ENCODE data around the gene YJU2.

The YJU2 gene

GRCh38 chr19:4260613-4261191 is 13.8 kb downstream of the YJU2 start:
- TF ChIP-seq CTCF (IDR thresholded peaks at IDR 0.05; ENCODE audit: low read depth, low read length, poor library complexity, severe bottlenecking) (no peak), EZH2phosphoT487 (IDR thresholded peaks at IDR 0.05; ENCODE audit: borderline replicate concordance, low read length) (no peak)
- no peaks in the 10 kb centered on the region; the same call in 1 of the 2 replicates for H3F3A ChIP-seq (ENCODE audit: control insufficient read depth, insufficient read depth)
- no peaks in the 10 kb centered on the region for H3K9me2 ChIP-seq (replicated peaks; ENCODE audit: control insufficient read depth, low read length)
- no peaks in the 10 kb centered on the region for H3K27me3 ChIP-seq (ENCODE audit: control insufficient read depth, low read length)
- H3K27ac ChIP-seq (ENCODE audit: low read depth, low read length) = no peak overlapping the region
- H3K4me2 ChIP-seq (ENCODE audit: low read length) = no peak overlapping the region
- peaks cover 49% of the 10 kb centered on the region for H3K36me3 ChIP-seq (ENCODE audit: control insufficient read depth, low read length)
- no peaks in the 10 kb centered on the region for H3K79me2 ChIP-seq (ENCODE audit: control insufficient read depth, low read length)
- H3K4me3 ChIP-seq (ENCODE audit: low read length) = no peak overlapping the region
- H3K9me3 ChIP-seq (ENCODE audit: control insufficient read depth, insufficient read depth, low read length) = no peaks in the 10 kb centered on the region
- no peaks in the 10 kb centered on the region for H3K4me1 ChIP-seq (ENCODE audit: control insufficient read depth, low read length)
- H4K20me1 ChIP-seq (ENCODE audit: control insufficient read depth, insufficient read depth, low read depth, low read length) = no peaks in the 10 kb centered on the region

- TF ChIP-seq EZH2phosphoT487 (IDR thresholded peaks at IDR 0.05; ENCODE audit: borderline replicate concordance, low read length) (no peak), CTCF (IDR thresholded peaks at IDR 0.05; ENCODE audit: low read depth, low read length, poor library complexity, severe bottlenecking) (no peak)
- Histone ChIP-seq H3K4me3 (ENCODE audit: low read length) (no peak overlapping the region), H3F3A (ENCODE audit: control insufficient read depth, insufficient read depth) (no peaks in the 10 kb centered on the region; the same call in 1 of the 2 replicates), H4K20me1 (ENCODE audit: control insufficient read depth, insufficient read depth, low read depth, low read length) (no peaks in the 10 kb centered on the region), H3K36me3 (ENCODE audit: control insufficient read depth, low read length) (peaks cover 49% of the 10 kb centered on the region), H3K27ac (ENCODE audit: low read depth, low read length) (no peak overlapping the region), H3K27me3 (ENCODE audit: control insufficient read depth, low read length) (no peaks in the 10 kb centered on the region), H3K9me3 (ENCODE audit: control insufficient read depth, insufficient read depth, low read length) (no peaks in the 10 kb centered on the region), H3K4me1 (ENCODE audit: control insufficient read depth, low read length) (no peaks in the 10 kb centered on the region), H3K79me2 (ENCODE audit: control insufficient read depth, low read length) (no peaks in the 10 kb centered on the region), H3K4me2 (ENCODE audit: low read length) (no peak overlapping the region), H3K9me2 (replicated peaks; ENCODE audit: control insufficient read depth, low read length) (no peaks in the 10 kb centered on the region)
Measured at GRCh38 chr19:4264812-4265211, 17.9 kb downstream of the YJU2 start.

GRCh38 chr19:4266253-4267000 is 19.5 kb downstream of the YJU2 start:
- Histone ChIP-seq H3K4me2 (ENCODE audit: low read length) (no peak overlapping the region), H3K79me2 (ENCODE audit: control insufficient read depth, low read length) (no peaks in the 10 kb centered on the region), H4K20me1 (ENCODE audit: control insufficient read depth, insufficient read depth, low read depth, low read length) (no peaks in the 10 kb centered on the region), H3F3A (ENCODE audit: control insufficient read depth, insufficient read depth) (no peaks in the 10 kb centered on the region; the same call in 1 of the 2 replicates), H3K4me3 (ENCODE audit: low read length) (no peak overlapping the region), H3K9me2 (replicated peaks; ENCODE audit: control insufficient read depth, low read length) (no peaks in the 10 kb centered on the region), H3K27me3 (ENCODE audit: control insufficient read depth, low read length) (no peaks in the 10 kb centered on the region), H3K36me3 (ENCODE audit: control insufficient read depth, low read length) (peaks cover 43% of the 10 kb centered on the region), H3K9me3 (ENCODE audit: control insufficient read depth, insufficient read depth, low read length) (no peaks in the 10 kb centered on the region), H3K27ac (ENCODE audit: low read depth, low read length) (no peak overlapping the region), H3K4me1 (ENCODE audit: control insufficient read depth, low read length) (no peaks in the 10 kb centered on the region)
- TF ChIP-seq CTCF (IDR thresholded peaks at IDR 0.05; ENCODE audit: low read depth, low read length, poor library complexity, severe bottlenecking) = no peak
- TF ChIP-seq EZH2phosphoT487 (IDR thresholded peaks at IDR 0.05; ENCODE audit: borderline replicate concordance, low read length) = no peak

Data from DOHH2 (cell line).